Keratinocyte (primary cell): ENCODE data around the gene PTPRD. TPM values are rescaled to one million over a fixed set of nuclear protein-coding genes. Genes with fewer than 3 reads are reported as not detected.

Source experiments
- DNase-seq: peaks from one replicate; pipeline ENCODE4 v3.0.0-alpha.2; 2011; ENCODE audit warnings: low read depth, missing footprints, low spot score
- FAIRE-seq: peaks from 2 replicates; lab custom pipeline; 2011; peaks lifted over from hg19 to GRCh38; lab: Jason Lieb, UNC
- H2AFZ ChIP-seq: 2 replicates; pipeline ENCODE4 v1.6.0; 2012; ENCODE audit warnings: low read length, control low read depth, inconsistent platforms; ENCODE audit not compliant: control insufficient read depth
- H3K27ac ChIP-seq: 2 replicates; pipeline ENCODE4 v1.5.1; 2011; ENCODE audit warnings: low read length; ENCODE audit not compliant: control insufficient read depth, insufficient read depth
- H3K27me3 ChIP-seq: 3 replicates; pipeline ENCODE4 v1.6.0; 2011; ENCODE audit warnings: low read length; ENCODE audit not compliant: control insufficient read depth, insufficient read depth; ENCODE audit errors: extremely low read depth
- H3K36me3 ChIP-seq, 2 experiments: 2 replicates in 1 of 2; 3 replicates in 1 of 2; pipeline ENCODE4 v1.5.1; 2011; ENCODE audit warnings: low read length in 2 of 2, mild to moderate bottlenecking in 1 of 2; ENCODE audit not compliant: control insufficient read depth in 2 of 2, insufficient read depth in 2 of 2; ENCODE audit errors: extremely low read depth in 1 of 2
- H3K4me1 ChIP-seq: 3 replicates; pipeline ENCODE4 v1.5.1; 2011; ENCODE audit warnings: low read length; ENCODE audit not compliant: control insufficient read depth, insufficient read depth; ENCODE audit errors: extremely low read depth
- H3K4me2 ChIP-seq: 3 replicates; pipeline ENCODE4 v1.6.0; 2011; ENCODE audit warnings: low read depth, low read length; ENCODE audit not compliant: control insufficient read depth, insufficient read depth; ENCODE audit errors: extremely low read depth
- H3K4me3 ChIP-seq, 3 experiments: fragments of 200-600 bp in 1 of 3; sonication (generic) in 1 of 3; 2 replicates in 2 of 3; 3 replicates in 1 of 3; pipeline ENCODE4 v1.5.1; 2011 to 2016; ENCODE audit warnings: low read length in 3 of 3, mild to moderate bottlenecking in 3 of 3, control low read depth in 2 of 3, inconsistent platforms in 1 of 3, low read depth in 1 of 3, mixed read lengths in 1 of 3, mixed run types in 1 of 3, moderate library complexity in 1 of 3; ENCODE audit not compliant: control insufficient read depth in 2 of 3, insufficient read depth in 2 of 3; ENCODE audit errors: extremely low read depth in 1 of 3
- H3K79me2 ChIP-seq: 2 replicates; pipeline ENCODE4 v1.6.0; 2012; ENCODE audit warnings: low read length; ENCODE audit not compliant: control insufficient read depth, insufficient read depth
- H3K9ac ChIP-seq: 3 replicates; pipeline ENCODE4 v1.6.0; 2011; ENCODE audit warnings: low read length; ENCODE audit not compliant: control insufficient read depth, insufficient read depth; ENCODE audit errors: extremely low read depth
- H3K9me1 ChIP-seq: 3 replicates; pipeline ENCODE4 v1.6.0; 2011; ENCODE audit warnings: low read length; ENCODE audit not compliant: control insufficient read depth, insufficient read depth; ENCODE audit errors: extremely low read depth
- H3K9me3 ChIP-seq: 2 replicates; pipeline ENCODE4 v1.5.1; 2012; ENCODE audit warnings: low read depth, low read length; ENCODE audit not compliant: control insufficient read depth
- H4K20me1 ChIP-seq: 3 replicates; pipeline ENCODE4 v1.6.0; 2011; ENCODE audit warnings: low read length; ENCODE audit not compliant: control insufficient read depth, insufficient read depth; ENCODE audit errors: extremely low read depth
- EZH2 ChIP-seq: IDR thresholded peaks from one replicate; pipeline ENCODE4 v1.6.1; 2012; ENCODE audit warnings: inconsistent platforms, mild to moderate bottlenecking, low read length, moderate library complexity
- dilution Hi-C: fragments of 300-500 bp; cut with MboI; formaldehyde crosslinking; loops from one replicate; pipeline ENCODE4 v1.7.0; 2020; ENCODE audit warnings: low sequenced_read_pairs; ENCODE audit not compliant: extremely low pct_ligation_motif_present
- polyA plus RNA-seq, 5 experiments: library from polyadenylated mRNA; depleted of rRNA in 3 of 5; stranded (reverse) in 3 of 5; stranded (forward) in 1 of 5; unstranded in 1 of 5; fragments of >200 nt; gene quantifications; 1 replicate in 1 of 5; 2 replicates in 3 of 5; 3 replicates in 1 of 5; pipeline versions ENCODE4 v1.2.1 to v1.2.3, GENCODE V29; 2011 to 2012; ENCODE audit warnings: missing spikeins in 2 of 5, low read depth in 1 of 5, low replicate concordance in 1 of 5
- TF ChIP-seq, protein P1 (sequence below), 3 experiments: IDR thresholded peaks in 1 of 3; conservative IDR thresholded peaks in 1 of 3; optimal IDR thresholded peaks in 1 of 3; 2 replicates in 2 of 3; 3 replicates in 1 of 3; pipeline versions ENCODE3 to v1.5.1; 2011; ENCODE audit warnings: low read length in 3 of 3, mild to moderate bottlenecking in 3 of 3, moderate library complexity in 2 of 3, control low read depth in 1 of 3, inconsistent platforms in 1 of 3; ENCODE audit not compliant: insufficient read depth in 2 of 3; ENCODE audit errors: extremely low read depth in 1 of 3

Gene PTPRD
- polyA plus RNA-seq, 1 donor (not counting 4 experiments of a cell fraction or from before 2014, with no cell fraction given): 0.10 TPM

DNA sequence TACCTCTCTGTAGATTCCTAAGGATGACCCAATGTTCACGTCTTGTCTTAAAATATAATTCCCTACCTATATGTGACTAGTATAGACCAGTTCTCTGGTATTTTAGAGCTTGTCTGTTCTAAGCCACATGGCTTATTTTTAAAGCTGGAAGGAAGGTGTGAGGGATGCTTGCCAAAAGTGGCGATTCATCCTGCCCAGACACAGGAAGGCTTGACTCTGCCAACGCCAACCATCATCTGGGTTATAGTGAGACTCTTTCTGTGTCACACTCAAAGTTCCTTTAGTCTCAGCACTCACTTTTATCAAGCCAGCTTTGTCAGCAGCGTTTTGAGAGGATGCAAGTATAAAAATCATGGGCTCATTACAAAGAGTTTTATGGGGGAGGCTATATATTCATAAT lies 500.0 kb downstream of the PTPRD start:
- Histone ChIP-seq H2AFZ (no peak overlapping the region), H3K4me3 (no peak overlapping the region), H3K27me3 (no peaks in the 10 kb centered on the region), H3K9me1 (no peaks in the 10 kb centered on the region), H3K9ac (no peak overlapping the region), H3K79me2 (no peaks in the 10 kb centered on the region), H3K27ac (no peak overlapping the region), H3K4me1 (no peaks in the 10 kb centered on the region), H3K4me2 (no peak overlapping the region), H3K9me3 (no peaks in the 10 kb centered on the region), H4K20me1 (no peaks in the 10 kb centered on the region), H3K36me3 (no peaks in the 10 kb centered on the region)
- DNase-seq (no peak), FAIRE-seq (no peak)
- dilution Hi-C loops: no loop called here
- no peak for TF ChIP-seq EZH2
- TF ChIP-seq, protein P1, sequence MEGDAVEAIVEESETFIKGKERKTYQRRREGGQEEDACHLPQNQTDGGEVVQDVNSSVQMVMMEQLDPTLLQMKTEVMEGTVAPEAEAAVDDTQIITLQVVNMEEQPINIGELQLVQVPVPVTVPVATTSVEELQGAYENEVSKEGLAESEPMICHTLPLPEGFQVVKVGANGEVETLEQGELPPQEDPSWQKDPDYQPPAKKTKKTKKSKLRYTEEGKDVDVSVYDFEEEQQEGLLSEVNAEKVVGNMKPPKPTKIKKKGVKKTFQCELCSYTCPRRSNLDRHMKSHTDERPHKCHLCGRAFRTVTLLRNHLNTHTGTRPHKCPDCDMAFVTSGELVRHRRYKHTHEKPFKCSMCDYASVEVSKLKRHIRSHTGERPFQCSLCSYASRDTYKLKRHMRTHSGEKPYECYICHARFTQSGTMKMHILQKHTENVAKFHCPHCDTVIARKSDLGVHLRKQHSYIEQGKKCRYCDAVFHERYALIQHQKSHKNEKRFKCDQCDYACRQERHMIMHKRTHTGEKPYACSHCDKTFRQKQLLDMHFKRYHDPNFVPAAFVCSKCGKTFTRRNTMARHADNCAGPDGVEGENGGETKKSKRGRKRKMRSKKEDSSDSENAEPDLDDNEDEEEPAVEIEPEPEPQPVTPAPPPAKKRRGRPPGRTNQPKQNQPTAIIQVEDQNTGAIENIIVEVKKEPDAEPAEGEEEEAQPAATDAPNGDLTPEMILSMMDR (optimal IDR thresholded peaks at IDR 0.05 in 1 of 3, IDR thresholded peaks at IDR 0.05 in 1 of 3, conservative IDR thresholded peaks at IDR 0.05 in 1 of 3; ENCODE audit: extremely low read depth in 1 of 3, insufficient read depth in 2 of 3, low read length in 3 of 3): no peak

DNA sequence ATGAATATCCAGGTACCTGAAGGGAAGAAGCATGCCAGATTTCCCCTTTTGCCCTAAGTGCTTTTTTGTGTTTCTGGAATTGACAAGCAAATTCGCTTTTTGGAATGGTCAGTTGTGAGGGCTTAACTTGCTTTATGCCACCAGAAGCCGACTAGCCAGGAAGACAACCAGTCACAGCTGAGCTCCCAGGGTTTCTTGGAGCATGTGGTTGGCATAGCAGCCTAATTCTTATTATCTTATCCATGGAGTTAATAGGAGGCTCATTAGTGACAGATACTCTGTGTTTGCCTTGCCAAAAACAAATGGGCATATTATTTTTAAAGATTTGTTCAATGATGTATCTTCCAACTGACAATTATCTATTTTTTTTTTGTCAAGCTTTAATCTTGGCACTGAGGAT lies 500.7 kb downstream of the PTPRD start:
- Histone ChIP-seq H3K9me1 (no peaks in the 10 kb centered on the region), H3K36me3 (no peaks in the 10 kb centered on the region), H3K27me3 (no peaks in the 10 kb centered on the region), H4K20me1 (no peaks in the 10 kb centered on the region), H3K4me1 (no peaks in the 10 kb centered on the region), H3K9me3 (no peaks in the 10 kb centered on the region), H2AFZ (no peak overlapping the region), H3K27ac (no peak overlapping the region), H3K79me2 (no peaks in the 10 kb centered on the region), H3K4me3 (no peak overlapping the region), H3K9ac (no peak overlapping the region), H3K4me2 (no peak overlapping the region)
- DNase-seq (no peak), FAIRE-seq (no peak)
- dilution Hi-C loops: no loop called here
- no peak for TF ChIP-seq EZH2
- TF ChIP-seq, protein P1 (optimal IDR thresholded peaks at IDR 0.05 in 1 of 3, IDR thresholded peaks at IDR 0.05 in 1 of 3, conservative IDR thresholded peaks at IDR 0.05 in 1 of 3; ENCODE audit: extremely low read depth in 1 of 3, insufficient read depth in 2 of 3, low read length in 3 of 3): no peak
